IPS-20b (cell line): Measurements from ENCODE around the gene AJAP1.

Experiments
- H3K27ac ChIP-seq: one replicate; pipeline ENCODE4 v1.5.1; 2013; ENCODE audit warnings: low read length
- H3K27me3 ChIP-seq: 2 replicates; pipeline ENCODE4 v1.6.1; 2013; ENCODE audit warnings: mild to moderate bottlenecking, low read length, inconsistent platforms; ENCODE audit not compliant: insufficient read depth
- H3K36me3 ChIP-seq: 2 replicates; pipeline ENCODE4 v1.6.1; 2013; ENCODE audit warnings: low read depth, mild to moderate bottlenecking, inconsistent platforms, low read length, moderate library complexity; ENCODE audit not compliant: insufficient read depth
- H3K4me1 ChIP-seq: 2 replicates; pipeline ENCODE4 v1.6.1; 2013; ENCODE audit warnings: mild to moderate bottlenecking, control low read depth, inconsistent platforms, low read length, moderate library complexity; ENCODE audit not compliant: insufficient read depth
- H3K4me3 ChIP-seq: 2 replicates; pipeline ENCODE4 v1.5.1; 2013; ENCODE audit warnings: mild to moderate bottlenecking, low read length, inconsistent platforms
- H3K9ac ChIP-seq: 2 replicates; pipeline ENCODE4 v1.6.1; 2013; ENCODE audit warnings: low read depth, mild to moderate bottlenecking, inconsistent platforms, low read length, moderate library complexity
- H3K9me3 ChIP-seq: 2 replicates; pipeline ENCODE4 v1.6.1; 2013; ENCODE audit warnings: mild to moderate bottlenecking, low read depth, low read length, inconsistent platforms; ENCODE audit not compliant: insufficient read depth

Gene AJAP1

GRCh38 chr1:4652631-4653327, 1.6 kb upstream of the AJAP1 start:
- H3K36me3 ChIP-seq: no peaks in the 10 kb centered on the region
- no peak overlapping the region for H3K4me3 ChIP-seq
- no peak overlapping the region for H3K9ac ChIP-seq
- no peak overlapping the region for H3K27ac ChIP-seq
- peaks cover 27% of the 10 kb centered on the region for H3K4me1 ChIP-seq
- H3K9me3 ChIP-seq: no peaks in the 10 kb centered on the region
- peaks cover 75% of the 10 kb centered on the region for H3K27me3 ChIP-seq

- Histone ChIP-seq H3K4me3 (peak overlapping the region; percentile 41; the same call in 1 of the 2 replicates), H3K27me3 (peaks cover 80% of the 10 kb centered on the region), H3K4me1 (peaks cover 32% of the 10 kb centered on the region), H3K9me3 (no peaks in the 10 kb centered on the region), H3K27ac (no peak overlapping the region), H3K9ac (no peak overlapping the region), H3K36me3 (no peaks in the 10 kb centered on the region)
Measured at GRCh38 chr1:4653328-4653660, 1.1 kb upstream of the AJAP1 start.

DNA sequence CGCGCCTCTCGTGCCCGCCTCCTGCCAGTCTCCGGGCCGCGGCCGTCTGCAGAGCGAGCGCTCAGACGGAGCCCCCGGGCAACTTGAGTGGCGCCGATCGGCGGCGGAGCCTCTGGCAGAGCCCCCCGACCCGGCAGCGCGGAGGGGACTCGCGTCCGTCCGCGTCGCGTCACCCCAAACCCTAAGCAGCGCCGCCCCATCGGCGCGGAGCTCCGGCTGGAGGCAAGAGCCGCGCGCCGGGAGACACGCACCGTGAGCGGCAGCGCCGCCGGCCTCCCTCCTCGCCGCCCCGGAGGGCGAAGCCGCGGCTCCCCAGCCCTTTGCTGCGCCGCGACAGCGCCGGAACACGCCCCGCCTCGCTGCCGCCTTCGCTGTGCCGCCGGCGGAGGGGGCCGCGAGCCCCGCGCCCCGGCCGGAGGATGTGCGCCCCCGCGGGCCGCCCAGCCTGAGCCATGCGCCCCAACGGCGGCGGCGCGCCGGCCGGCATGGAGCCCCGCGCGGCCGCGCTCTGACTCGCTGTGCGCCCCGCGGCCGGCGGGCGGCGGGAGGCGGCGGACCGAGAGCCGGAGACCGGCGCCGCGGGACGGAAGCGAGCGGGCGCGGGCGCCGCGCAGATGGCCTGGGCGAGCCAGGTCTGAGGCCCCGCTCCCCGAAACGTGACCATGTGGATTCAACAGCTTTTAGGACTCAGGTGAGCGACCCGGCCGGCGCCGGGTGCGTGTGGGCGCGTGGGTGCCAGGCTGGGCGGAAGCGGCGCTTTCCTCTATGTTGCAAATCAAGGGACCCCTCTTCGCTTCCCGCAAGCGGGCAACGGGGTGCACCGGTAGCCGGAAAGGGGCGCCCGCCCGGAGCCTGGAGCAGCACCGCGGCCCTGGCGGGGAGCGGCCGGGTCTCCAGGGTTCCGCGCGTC, 610 bp downstream of the AJAP1 start:
- Histone ChIP-seq H3K4me3 (peak overlapping the region; percentile 57; the same call in 1 of the 2 replicates), H3K27ac (no peak overlapping the region), H3K36me3 (no peaks in the 10 kb centered on the region), H3K4me1 (peaks cover 43% of the 10 kb centered on the region), H3K9ac (no peak overlapping the region), H3K9me3 (no peaks in the 10 kb centered on the region), H3K27me3 (peaks cover 82% of the 10 kb centered on the region)

DNA sequence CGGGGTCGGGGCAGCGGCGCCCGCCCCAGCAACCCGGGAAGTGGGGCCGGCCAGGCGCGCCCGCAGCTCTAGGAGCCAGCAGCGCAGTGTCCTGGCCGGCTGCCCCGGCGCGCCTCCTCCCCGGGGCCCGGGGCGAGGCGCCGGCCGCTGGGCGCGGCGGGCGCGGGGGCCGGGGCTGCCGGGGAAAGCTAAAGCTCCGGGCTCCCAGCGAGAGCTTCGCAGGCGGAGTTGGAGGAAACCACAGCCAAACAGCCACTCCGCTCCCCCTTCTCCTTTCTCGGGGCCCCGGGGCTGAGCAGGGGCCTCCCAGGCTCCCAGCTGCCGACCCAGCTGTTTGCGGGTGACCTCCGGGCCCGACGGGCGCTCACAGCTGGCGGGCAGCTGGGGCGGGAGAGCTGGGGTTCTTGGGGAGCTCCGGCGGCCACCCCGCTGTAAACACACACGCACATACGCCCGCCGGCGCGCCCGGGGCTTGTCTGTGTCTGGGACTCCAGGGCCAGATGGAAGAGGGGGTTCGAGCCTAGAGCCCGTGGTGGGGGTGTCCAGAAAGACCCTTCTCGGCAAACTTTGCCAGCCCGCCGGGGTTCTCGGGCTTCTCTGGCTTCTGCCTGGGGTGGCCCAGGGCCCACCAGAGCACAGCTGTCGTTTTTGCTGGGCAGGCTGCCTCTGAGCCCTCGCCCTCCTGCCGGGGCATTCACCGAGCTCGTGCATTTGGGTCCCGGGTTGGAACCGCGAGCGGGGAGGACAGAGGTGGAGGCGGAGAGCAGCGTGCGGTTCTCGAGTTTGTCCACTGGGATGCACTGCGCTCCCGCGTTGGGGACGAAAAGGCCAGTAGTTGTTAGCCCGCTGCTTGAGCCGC, 1.5 kb downstream of the AJAP1 start:
- Histone ChIP-seq H3K4me1 (peaks cover 35% of the 10 kb centered on the region; the same call in 1 of the 2 replicates), H3K9ac (no peak overlapping the region), H3K27me3 (peaks cover 87% of the 10 kb centered on the region), H3K36me3 (no peaks in the 10 kb centered on the region), H3K9me3 (no peaks in the 10 kb centered on the region), H3K4me3 (peak overlapping the region; percentile 60), H3K27ac (no peak overlapping the region)

- Histone ChIP-seq H3K36me3 (no peaks in the 10 kb centered on the region), H3K27ac (no peak overlapping the region), H3K4me3 (peak overlapping the region; percentile 60), H3K9me3 (no peaks in the 10 kb centered on the region), H3K27me3 (peaks cover 87% of the 10 kb centered on the region), H3K9ac (no peak overlapping the region), H3K4me1 (peaks cover 30% of the 10 kb centered on the region; the same call in 1 of the 2 replicates)
Measured at GRCh38 chr1:4656533-4657140, 2.2 kb downstream of the AJAP1 start.

DNA sequence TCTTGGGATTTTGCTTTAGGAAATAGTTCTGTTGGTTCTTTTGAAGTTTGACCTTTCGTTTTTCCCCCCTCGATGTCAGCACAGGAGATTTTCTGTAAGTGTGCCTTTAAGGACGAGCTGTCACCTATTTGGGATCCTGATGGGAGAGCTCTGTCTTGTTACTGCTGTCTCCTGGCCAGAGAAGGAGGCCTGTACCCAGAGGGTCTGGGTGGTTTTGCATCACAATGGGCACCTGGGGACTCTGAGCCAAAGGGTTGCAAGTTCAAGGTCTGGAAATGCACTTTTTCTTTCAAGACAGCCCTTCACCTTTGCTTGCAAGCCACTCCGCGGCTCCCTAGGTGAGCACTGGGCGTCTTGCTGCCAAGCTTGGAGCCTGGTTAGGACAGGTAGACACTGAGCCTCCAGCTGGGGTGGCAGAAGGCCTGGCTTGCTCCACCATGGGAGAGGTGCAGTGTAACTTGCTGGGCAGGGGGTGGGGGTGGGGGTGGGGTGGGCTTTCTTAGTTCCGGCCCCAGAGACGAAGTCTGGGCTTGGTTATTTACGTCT, 2.9 kb downstream of the AJAP1 start:
- Histone ChIP-seq H3K9ac (no peak overlapping the region), H3K27me3 (peaks cover 83% of the 10 kb centered on the region), H3K27ac (no peak overlapping the region), H3K9me3 (no peaks in the 10 kb centered on the region), H3K36me3 (no peaks in the 10 kb centered on the region), H3K4me3 (peak overlapping the region; percentile 60; the same call in 1 of the 2 replicates), H3K4me1 (peaks cover 30% of the 10 kb centered on the region; the same call in 1 of the 2 replicates)

DNA sequence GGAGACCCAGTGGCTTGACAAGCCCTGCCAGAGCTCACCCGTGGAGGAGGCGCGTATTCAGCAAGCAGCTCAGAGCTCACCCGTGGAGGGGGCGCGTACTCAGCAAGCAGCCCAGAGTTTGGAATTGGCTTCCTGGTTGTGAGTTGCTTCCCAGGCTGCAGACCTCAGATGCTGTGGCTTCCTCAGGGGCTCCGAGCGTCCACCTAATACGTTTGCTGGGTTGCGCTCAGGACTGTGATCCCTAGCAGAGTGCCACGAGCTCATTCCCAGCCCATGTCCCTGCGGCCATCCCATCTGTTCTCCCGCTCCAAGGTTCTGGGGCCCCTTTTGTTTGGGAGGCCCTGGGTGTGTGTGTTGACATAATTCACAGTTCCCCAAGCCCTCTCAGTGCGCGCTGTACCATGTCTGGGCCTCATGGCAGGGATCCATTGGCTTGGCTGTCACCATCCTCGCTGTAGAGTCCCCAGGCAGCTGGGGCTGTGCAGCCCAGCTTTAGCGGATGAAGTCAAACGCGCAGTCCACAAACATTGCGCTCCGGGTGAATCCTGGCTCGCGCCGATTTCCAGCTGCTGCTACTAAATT, 3.6 kb downstream of the AJAP1 start:
- Histone ChIP-seq H3K36me3 (no peaks in the 10 kb centered on the region), H3K4me1 (peaks cover 30% of the 10 kb centered on the region; the same call in 1 of the 2 replicates), H3K27me3 (peaks cover 75% of the 10 kb centered on the region), H3K9me3 (no peaks in the 10 kb centered on the region), H3K27ac (no peak overlapping the region), H3K4me3 (peak overlapping the region; percentile 52; the same call in 1 of the 2 replicates), H3K9ac (no peak overlapping the region)

DNA sequence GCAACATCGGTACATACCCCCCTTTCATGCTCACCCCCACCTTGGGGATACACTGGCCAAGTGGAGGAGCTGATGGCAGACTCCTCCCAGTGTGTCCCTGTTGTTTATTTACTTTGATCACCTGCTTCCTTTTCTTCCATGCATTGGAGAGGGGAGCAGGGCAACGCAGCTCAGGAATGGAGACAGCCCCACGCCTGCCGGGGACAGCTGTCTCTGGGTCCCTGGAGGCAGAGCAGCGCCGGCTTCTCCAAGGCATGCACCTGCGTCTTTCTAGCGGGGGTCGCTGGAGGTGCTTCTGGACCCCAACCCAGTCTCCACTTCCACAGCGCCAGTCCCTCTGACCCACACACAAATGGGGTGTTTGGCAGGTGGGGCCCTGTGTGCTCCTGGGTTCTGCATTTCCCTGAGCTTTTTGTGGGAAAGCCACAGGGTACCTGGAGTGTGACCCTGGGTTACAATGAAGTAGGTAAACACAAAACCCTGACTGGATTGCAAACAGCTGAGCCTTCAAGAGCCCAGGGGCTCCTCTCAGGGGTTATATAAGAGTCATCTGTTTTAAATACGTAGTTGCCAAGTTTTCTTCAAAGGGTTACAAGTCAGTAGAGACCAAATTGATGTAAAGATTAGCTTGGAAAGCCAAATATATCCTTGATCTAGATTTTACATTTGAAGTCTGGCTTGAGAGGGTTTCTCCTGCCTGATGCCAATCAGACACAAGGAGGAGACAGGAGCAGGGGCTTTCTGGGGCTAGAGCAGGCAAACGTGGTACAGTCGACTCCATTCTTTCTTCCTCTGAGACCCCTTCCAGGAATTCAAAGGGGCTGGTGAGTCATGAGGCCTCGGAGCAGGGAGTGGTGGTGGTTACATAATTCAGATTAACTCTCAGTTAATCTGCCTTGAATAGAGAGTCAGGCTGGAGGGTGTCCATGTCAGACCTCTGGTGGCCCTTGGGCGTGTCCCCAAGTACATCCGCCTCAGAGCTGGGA, 4.5 kb downstream of the AJAP1 start:
- Histone ChIP-seq H3K27ac (no peak overlapping the region), H3K27me3 (peaks cover 67% of the 10 kb centered on the region), H3K9ac (no peak overlapping the region), H3K36me3 (no peaks in the 10 kb centered on the region), H3K4me3 (peak overlapping the region; percentile 52; the same call in 1 of the 2 replicates), H3K4me1 (peaks cover 30% of the 10 kb centered on the region; the same call in 1 of the 2 replicates), H3K9me3 (no peaks in the 10 kb centered on the region)

GRCh38 chr1:4660917-4661594, 6.6 kb downstream of the AJAP1 start:
- no peak overlapping the region for H3K27ac ChIP-seq
- H3K4me1 ChIP-seq: peaks cover 30% of the 10 kb centered on the region; the same call in 1 of the 2 replicates
- H3K27me3 ChIP-seq: peaks cover 48% of the 10 kb centered on the region
- H3K36me3 ChIP-seq: no peaks in the 10 kb centered on the region
- H3K9me3 ChIP-seq: no peaks in the 10 kb centered on the region
- no peak overlapping the region for H3K4me3 ChIP-seq
- no peak overlapping the region for H3K9ac ChIP-seq
